NCI-H146 treated with DMSO at 0.1 percent for 48 hours (cell line): ENCODE results near the gene GPBP1L1.
"Not testable (repeated sequence)": the region's sequence is repeated elsewhere in the genome, so short reads cannot be mapped to it uniquely, and the experiment has no call there.

Experiments
- DNase-seq: peaks from one replicate; lab custom pipeline; 2025; ENCODE audit not compliant: unreplicated experiment; lab: John Stamatoyannopoulos, UW

The GPBP1L1 gene

GRCh38 chr1:45682942-45683341 is 3.4 kb downstream of the GPBP1L1 start:
- no peak for DNase-seq

DNA sequence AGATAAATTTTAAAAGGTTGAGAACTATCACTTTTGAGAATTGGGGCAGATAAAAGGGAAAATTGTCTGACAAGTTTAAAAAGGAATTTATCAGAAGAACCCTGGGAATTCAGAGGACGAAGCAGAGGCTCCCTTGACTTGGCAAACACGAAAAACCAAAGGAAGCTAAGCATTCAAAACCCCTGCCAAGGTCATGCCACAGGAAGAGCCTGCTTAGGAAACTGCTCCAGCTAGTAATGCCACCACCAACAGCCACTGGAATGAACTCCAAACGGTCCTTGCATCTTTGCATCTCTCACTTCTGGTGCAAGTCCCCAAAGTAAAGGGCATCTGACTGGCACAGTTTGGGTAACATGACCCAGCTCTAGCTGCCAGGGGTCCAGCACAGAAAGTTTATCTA is 7.2 kb downstream of the GPBP1L1 start:
- DNase-seq = no peak

DNA sequence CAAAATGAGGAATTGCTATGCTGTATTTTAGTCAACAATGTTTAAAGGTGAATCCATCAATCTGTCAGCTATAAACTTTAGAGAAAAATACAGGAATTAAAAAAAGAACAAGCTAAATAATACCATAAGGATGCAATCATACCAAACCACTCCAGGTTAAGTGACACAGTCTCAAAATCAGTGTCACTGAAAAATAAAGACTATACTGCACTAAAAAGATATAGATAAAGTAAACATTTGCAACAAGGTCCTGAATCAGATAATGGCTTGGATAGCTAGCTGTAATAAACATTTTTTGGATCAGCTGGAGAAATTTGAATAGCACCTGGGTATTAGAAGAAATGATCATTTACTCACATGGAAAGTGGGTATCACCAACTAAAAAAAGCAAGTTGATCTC is 7.8 kb downstream of the GPBP1L1 start:
- DNase-seq = no peak

DNA sequence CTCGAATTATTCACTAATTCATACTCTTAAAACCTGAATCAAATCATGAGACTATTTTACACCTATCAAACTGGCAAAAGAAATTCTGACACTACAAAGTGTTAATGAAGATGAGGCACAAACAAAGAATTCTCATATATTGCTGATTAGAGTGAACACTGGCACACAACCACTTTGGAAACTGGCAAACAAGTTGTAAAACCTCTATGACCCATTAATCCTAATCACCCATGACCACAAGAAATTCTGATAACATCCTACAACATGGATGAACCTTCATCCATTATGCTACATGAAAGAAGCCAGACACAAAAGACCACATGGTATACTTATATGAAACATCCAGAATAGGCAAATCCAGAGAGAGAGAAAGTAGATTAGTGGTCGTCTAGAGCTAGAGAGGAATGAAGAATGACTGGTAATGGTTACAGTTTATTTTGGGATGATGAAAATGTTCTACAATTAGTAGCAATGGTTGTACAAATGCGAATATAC is 8.5 kb downstream of the GPBP1L1 start:
- DNase-seq = no peak

- DNase-seq = not testable (repeated sequence)
Observed at GRCh38 chr1:45676553-45676952, 9.8 kb downstream of the GPBP1L1 start.

DNA sequence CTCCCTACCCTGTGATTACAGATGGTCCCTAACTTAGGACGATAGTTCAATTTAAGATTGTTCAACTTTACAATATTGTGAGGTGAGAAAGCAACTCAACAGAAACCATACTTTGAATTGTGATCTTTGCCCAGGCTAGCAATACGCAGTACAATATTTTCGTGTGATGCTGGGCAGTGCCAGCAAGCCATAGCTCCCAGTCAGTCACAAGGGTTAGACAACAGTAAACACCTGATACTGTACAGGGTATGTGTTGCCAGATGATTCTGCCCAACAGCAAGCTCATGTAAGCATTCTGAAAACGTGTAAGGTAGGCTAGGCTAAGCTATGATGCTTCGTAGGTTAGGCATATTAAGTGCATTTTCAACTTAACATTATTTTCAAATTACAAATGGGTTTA is 11.9 kb downstream of the GPBP1L1 start:
- no peak for DNase-seq

DNA sequence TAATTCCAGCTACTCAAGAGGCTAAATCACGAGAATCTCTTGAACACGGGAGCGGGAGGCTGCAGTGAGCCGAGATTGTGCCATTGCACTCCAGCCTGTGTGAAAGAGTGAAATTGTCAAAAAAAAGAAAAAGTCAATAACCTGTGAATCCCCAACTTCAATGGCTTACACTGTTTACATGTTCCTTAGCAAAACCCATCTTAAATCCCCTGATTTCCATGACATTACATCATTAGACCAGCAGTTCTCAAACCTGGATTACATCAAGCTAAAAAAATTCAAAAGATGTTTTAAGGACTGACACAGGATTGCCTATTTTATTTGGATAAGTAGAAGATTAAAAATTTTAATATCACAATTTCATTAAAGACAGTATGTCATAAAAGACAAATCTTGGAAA is 12.4 kb downstream of the GPBP1L1 start:
- no peak for DNase-seq

- DNase-seq = no peak
Observed at GRCh38 chr1:45669859-45670655, 16.3 kb downstream of the GPBP1L1 start.

DNA sequence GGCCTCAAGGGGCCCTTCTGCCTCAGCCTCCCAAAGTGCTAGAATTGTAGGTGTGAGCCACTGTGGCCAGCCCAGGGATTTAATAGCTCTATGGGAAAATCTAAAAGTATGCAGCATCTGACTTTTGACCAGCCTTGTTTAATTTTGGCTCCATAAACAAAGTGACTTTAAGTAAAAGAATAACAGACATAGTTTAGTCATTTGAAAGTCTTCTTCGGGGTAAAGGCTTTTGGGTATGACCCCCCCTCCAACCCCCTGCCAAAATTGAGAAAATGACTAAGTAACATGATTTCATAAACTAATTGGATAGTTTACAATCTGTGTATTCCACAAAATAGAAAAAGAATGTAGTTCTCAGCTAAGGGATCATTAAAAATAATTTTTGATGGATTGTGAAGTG is 17.0 kb downstream of the GPBP1L1 start:
- DNase-seq = no peak

DNA sequence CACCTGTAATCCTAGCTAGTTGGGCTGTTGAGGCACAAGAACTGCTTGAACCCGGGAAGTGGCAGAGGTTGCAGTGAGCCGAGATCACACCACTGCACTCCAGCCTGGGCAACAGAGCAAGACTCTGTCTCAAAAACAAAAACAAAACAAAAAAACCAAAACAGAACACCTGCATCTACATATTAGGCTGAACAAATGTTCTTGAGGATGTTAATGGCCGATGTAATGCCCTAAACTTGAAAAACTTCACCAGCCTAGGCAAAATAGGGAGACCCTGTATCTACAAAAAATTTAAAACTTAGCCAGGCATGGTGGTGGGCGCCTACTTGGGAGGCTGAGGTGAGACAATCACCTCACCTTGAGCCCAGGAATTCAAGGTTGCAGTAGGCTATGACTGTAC is 17.8 kb downstream of the GPBP1L1 start:
- DNase-seq = no peak

- DNase-seq = no peak
Observed at GRCh38 chr1:45667321-45668111, 18.8 kb downstream of the GPBP1L1 start.

DNA sequence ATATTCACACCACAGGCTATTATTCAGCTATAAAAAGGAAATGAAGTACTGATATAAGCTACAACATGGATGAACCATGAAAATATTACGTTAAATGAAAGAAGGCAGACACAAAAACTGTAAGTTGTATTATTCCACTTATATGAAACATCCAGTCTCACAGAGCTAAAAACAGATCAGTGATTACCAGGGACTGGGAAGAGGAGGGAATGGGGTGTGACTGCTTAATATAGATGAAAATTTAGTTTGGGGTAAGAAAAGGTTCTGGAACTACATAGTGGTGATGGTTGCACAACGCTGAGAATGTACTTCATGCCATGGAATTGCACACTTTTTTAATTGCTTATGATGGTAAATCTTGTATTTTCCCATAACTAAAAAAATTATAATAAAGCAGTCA is 19.5 kb downstream of the GPBP1L1 start:
- DNase-seq = no peak

DNA sequence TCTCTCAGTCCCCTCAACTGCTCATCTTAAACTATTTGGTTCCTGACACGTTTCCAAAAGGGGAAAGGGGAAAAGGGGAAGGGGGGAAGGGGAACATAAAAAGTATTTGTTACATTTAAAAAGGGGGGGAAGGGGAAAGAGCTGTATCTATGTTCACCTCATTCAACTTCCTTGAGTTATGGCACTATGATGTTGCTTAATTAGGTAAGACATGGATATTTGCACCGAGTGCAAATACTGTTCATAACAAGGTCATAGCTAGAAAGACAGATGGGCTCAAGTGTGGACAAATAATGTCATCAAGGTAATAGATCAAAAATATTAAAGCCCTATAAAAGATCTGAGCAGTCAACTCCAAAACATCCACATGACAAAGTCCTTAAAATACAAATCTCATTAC is 26.0 kb downstream of the GPBP1L1 start:
- DNase-seq = no peak

GRCh38 chr1:45659222-45659621 is 27.1 kb downstream of the GPBP1L1 start:
- no peak for DNase-seq

GRCh38 chr1:45658171-45658570 is 28.2 kb downstream of the GPBP1L1 start:
- no peak for DNase-seq

GRCh38 chr1:45656573-45657226 is 29.6 kb downstream of the GPBP1L1 start:
- no peak for DNase-seq

GRCh38 chr1:45654540-45655280 is 31.6 kb downstream of the GPBP1L1 start:
- DNase-seq = no peak

DNA sequence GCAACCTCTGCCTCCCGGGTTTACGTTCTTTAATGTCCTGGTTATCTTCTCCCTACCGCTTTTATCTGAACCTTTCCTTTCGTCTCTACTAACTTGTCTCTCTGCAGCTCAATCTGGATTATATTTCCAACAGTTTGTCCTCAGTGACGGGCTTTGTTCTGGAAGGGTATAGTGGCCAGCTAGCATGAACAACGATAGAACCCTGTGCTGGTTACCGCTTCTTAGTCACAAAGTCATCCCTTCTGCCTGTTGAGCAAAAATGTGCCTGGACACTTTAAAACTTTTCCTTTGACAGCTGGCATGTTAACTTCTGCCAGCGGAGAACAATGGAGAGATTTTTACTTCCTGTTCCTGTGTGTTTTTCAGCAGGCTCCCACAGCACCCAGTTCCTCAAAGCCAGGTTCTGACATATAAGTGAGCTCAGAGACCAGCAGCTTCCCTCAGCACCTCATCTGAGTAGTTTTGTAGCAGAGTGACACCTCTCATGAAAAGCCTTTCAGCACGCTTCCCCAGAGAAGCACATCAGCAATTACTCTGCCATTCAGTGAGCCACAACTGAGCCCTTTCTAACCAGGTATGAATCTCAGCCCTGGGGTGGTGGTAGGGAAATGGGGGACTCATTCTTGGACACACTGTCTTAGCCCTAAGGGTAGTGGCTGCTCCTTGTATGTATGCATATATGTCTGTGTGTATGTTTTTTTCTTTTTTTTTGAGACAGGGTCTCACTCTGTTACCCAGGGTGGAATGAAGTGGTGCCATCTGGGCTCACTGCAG is 38.9 kb downstream of the GPBP1L1 start:
- DNase-seq = no peak

- DNase-seq = no peak
Observed at GRCh38 chr1:45644661-45645060, 41.7 kb downstream of the GPBP1L1 start.

DNA sequence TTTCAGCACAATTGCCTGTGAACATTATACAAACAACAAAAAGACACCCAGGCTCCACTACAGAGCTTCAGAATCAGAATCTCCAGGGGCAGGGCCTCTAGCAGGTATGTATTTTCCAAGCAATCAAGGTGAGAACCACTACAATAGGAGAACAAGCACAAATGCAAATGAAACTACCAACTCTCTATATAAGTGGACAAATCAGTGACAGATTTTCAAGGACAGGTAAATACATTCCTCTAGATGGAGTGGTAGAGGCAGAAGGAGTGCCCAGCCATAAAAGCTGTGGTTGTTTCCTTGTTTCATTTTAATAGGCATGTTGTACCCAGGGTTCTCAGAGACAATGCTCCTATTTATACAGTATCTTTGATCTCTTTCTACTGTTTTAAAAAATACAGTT is 42.4 kb downstream of the GPBP1L1 start:
- DNase-seq = no peak
